ENCODE results near the gene NSRP1.
"Not testable (repeated sequence)": the region's sequence is repeated elsewhere in the genome, so short reads cannot be mapped to it uniquely, and the experiment has no call there.

NSRP1 gene, protein sequence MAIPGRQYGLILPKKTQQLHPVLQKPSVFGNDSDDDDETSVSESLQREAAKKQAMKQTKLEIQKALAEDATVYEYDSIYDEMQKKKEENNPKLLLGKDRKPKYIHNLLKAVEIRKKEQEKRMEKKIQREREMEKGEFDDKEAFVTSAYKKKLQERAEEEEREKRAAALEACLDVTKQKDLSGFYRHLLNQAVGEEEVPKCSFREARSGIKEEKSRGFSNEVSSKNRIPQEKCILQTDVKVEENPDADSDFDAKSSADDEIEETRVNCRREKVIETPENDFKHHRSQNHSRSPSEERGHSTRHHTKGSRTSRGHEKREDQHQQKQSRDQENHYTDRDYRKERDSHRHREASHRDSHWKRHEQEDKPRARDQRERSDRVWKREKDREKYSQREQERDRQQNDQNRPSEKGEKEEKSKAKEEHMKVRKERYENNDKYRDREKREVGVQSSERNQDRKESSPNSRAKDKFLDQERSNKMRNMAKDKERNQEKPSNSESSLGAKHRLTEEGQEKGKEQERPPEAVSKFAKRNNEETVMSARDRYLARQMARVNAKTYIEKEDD

DNA sequence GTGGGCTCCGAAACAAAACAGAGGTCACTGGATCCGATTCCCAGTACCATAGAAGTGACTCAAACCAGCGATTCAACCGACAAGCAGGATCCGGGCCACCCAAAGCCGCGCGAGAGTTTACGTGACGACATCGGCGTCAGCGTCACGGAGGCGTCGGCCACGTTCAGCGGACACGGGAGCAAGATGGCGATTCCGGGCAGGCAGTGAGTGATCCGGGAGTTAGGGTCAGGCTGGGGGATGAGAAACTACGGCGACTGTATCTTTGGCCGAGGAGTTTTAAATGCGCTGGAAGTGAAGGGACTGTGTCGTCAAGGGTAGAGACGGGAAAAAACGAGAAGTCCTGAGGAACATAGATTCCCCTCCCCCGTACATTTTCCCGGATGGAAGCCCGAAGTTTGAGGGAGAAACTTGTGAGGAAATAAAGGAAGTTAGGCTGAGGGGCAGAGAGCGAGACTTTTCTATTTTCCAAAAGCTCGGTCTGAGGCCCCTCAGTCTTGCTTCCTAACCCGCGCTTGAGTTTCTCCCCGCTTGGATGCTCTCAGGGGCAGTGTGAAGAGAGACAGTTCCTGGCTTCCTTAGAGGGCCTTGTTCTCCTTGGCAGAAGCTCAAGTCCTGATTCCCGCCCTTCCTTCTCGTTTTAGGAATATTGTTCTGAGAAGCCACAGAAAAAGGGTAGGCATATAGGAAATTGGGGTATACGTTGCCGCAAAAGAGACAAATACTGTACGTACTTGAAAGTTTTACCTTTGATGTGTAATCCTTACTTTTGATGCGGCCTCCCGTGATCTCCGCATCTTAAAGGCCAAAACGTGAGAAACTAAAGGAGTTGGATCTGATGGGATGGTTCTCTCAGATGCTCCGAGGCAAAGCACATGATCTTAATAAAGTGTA, at the start of gene NSRP1:
TSS of gene NSRP1 (plus strand) at position 156 of the 891 bp plus-strand sequence. CDS start at position 184, 28 bp downstream.
- peak; percentile 82 for FAIRE-seq

DNA sequence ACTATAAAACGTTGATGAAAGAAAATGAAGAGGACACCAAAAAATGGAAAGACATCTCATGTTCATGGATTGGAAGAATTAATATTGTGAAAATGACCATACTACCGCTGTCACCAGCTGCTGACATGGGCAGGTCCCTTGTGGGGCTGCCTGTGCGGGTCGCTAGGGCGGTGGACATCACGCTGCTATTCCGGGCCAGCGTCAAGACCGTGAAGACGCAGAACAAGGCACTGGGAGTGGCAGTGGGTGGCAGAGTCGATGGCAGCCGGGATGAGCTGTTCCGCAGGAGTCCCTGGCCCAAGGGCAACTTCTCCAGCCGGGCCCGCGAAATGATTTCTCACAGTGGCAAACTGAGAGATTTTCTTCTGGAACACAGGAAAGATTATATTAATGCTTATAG, 48.2 kb upstream of the NSRP1 start:
- no peak for FAIRE-seq

- no peak for FAIRE-seq
Measured at GRCh38 chr17:30074254-30074653, 42.4 kb upstream of the NSRP1 start.

DNA sequence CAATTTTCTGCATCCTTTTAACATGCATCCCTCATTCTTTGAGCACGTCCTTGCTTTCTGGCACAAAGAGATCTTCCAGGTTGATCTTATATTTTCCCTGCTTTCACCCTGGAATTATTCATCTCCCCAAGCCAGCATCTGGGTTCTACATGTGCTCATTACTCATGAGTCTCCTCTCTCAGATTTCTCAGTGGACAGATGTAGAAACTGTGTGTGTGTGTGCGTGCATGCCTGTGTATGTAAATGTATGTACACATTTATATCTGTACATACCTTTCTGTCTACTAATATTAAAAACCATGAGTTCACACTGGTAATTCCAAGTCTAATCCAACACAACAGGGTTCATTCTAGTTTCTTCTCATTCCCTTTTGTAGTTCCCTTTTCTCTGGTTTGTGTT, 41.9 kb upstream of the NSRP1 start:
- no peak for FAIRE-seq

- FAIRE-seq = no peak
Measured at GRCh38 chr17:30082773-30083172, 33.8 kb upstream of the NSRP1 start.

DNA sequence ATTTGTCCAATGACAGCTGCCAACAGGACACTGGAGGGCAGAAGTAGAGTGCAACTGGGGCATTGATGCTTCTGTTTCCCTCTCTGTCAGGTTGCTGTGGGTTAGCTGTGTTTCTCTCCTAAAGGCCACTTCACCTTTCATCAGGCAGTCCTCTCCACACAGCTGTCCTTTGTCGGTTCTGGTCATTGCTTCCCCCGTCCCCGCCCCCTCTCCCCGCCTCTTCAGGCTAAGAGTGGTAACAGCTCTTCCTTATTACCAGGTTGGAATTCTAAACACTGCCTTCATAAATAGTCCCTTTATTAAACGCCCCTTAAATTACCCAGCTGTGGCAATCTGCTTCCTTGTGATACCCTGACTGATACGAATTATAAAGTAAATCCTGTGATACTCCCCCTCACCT, 31.8 kb upstream of the NSRP1 start:
- FAIRE-seq = no peak

GRCh38 chr17:30086896-30087295, 29.7 kb upstream of the NSRP1 start:
- FAIRE-seq = no peak

GRCh38 chr17:30087431-30087830, 29.2 kb upstream of the NSRP1 start:
- not testable (repeated sequence) for FAIRE-seq

DNA sequence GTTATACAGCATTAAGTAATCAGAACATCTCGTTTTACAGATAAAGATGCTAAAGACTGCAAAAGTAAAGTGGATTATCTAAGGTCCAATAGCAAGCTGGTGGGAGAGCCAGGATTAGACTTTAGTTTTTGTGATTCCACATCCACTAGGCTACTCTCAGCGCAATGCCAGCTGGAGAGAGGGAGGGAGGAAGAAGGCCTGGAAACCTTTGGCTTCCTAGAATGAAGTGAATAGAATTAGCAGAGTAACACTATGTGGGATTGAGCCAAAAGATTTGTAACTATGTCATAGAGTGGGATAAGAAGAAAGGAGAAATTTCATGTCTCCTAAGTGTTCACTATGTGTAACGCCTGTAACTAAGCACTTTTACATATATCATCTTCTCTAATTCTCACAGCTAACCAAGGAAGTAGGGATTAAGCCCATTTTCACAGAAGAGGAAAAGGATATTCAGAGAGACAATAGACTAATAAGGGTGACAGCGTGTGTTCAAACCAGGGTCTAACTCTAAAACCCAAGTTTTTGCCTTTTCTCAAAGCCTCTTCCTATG, 25.4 kb upstream of the NSRP1 start:
- FAIRE-seq = no peak

- FAIRE-seq = no peak
Measured at GRCh38 chr17:30091771-30092170, 24.8 kb upstream of the NSRP1 start.

DNA sequence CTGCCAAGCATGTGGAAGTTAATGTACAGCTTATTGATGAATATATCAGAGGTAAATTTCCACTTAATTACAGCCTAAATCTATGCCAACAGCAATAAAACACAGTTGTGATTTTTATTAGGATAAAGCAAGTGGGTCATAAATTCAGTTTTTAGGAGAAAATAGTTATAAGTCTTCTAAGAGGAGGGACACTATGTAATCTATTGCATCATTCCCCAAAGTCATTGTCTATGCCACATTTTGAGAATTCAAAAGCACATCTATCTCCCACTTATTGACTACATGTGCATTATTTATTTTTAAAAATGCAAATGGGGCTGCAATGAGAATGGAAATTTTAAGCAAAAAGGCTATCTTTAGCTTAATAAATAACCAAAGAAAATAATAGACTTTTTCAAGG, 23.7 kb upstream of the NSRP1 start:
- FAIRE-seq = no peak

GRCh38 chr17:30093463-30094147, 23.0 kb upstream of the NSRP1 start:
- FAIRE-seq = no peak

DNA sequence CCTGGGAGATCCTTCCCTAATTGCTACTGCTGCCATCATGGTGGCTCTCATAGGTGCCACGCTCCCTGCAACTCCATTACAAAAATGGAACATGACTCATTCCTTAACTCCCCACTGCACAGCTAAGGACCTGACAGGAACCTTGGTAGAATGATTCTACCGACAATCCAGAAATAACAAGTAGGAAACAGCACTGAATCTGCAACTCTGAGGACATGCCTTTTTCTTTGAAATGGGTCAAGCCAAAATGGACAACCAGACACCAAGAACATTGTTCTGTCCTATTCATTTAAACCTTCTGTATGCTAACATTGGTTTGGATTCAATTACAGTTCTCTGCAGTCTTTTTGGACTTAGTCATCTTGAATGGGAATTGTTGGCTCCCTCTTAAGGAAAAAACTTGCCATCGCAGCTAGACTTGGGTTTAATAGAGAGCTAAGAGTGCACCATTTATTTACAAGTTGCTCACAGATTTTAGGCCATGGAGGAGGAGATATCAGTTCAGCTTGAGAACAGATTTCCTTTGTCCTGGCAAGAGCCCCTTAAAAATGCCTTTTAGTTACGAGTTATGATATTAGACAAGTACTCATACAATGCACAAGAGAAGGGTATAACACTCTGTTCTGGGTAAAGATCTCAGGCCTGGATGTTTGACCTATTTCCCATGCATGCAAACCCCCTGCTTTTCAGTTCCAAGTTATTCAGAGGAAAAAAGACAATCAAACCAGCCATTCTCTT, 20.9 kb upstream of the NSRP1 start:
- FAIRE-seq = peak; percentile 15

GRCh38 chr17:30101686-30102390, 14.8 kb upstream of the NSRP1 start:
- FAIRE-seq = no peak

GRCh38 chr17:30103921-30104320, 12.7 kb upstream of the NSRP1 start:
- no peak for FAIRE-seq

GRCh38 chr17:30104575-30105339, 11.9 kb upstream of the NSRP1 start:
- FAIRE-seq = peak; percentile 43

GRCh38 chr17:30112794-30113193, 3.8 kb upstream of the NSRP1 start:
- FAIRE-seq = no peak

- no peak for FAIRE-seq
Measured at GRCh38 chr17:30113213-30113612, 3.4 kb upstream of the NSRP1 start.

GRCh38 chr17:30116345-30116660, 313 bp upstream of the NSRP1 start:
- FAIRE-seq = no peak

DNA sequence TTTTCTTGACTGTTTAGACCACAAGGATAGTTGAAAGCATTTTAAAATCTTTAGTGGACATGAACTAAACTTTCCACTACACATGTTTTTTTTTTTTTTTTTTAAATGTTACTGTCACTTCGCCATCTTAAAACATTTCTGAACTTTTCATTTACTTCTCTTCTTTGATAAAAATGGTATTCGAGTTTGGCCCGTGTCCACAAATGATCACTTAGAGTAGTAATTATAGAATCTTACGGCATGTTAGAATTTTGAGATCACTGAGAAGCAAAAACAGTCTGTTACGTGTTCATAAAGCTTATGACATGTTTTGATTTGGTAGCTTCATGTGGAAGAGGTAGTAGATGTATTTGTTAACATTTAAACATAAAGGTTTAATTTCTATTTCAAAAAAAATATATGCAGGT, 1.1 kb downstream of the NSRP1 start:
- FAIRE-seq = no peak

GRCh38 chr17:30118635-30119034, 2.0 kb downstream of the NSRP1 start:
- FAIRE-seq = not testable (repeated sequence)
